ENCODE data around the gene DNAJB11.
"Not testable (repeated sequence)": the region's sequence is repeated elsewhere in the genome, so short reads cannot be mapped to it uniquely, and the experiment has no call there.

DNA sequence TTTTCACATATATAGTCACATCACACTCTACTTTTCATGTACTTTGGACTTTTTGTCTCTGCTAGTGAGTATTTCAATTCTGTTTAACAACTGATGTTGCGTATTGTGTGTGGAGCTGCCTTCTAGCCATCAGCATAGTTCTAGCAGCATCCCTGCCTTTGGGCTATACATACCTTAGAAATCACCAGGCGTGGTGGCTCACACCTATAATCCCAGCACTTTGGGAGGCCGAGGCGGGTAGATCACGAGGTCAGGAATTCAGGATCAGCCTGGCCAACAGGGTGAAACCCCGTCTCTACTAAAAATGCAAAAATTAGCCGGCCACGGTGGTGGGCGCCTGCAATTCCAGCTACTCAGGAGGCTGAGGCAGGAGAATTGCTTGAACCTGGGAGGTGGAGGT, 15.7 kb downstream of the DNAJB11 start:
- TF ChIP-seq ZNF274 (IDR thresholded peaks at IDR 0.05; ENCODE audit: low read depth, low read length); YY1 (IDR thresholded peaks at IDR 0.05; ENCODE audit: insufficient read depth, insufficient read length); SUZ12 (IDR thresholded peaks at IDR 0.05; ENCODE audit: extremely low read depth, insufficient read depth, insufficient read length): not testable (repeated sequence)

Measured in NT2/D1 (cell line).